Naive thymus-derived CD4-positive, alpha-beta T cell (primary cell): ENCODE results near the gene CHTF8. TPM values are rescaled to one million over a fixed set of nuclear protein-coding genes. Genes with fewer than 3 reads are reported as not detected.
A peak's percentile ranks its signal among the peaks of the same experiment; 100 is the strongest.

Source experiments
- ATAC-seq: fragments of 150-1000 bp; cut with Tn5 transposase; 2 replicates; pipeline ENCODE4 v1.10.0; 2021; ENCODE audit warnings: mild to moderate bottlenecking, moderate library complexity
- CTCF ChIA-PET: fragments of 350-600 bp; sonication (Branson Sonifier 250); formaldehyde crosslinking; loops from one replicate; lab custom pipeline; 2021; ENCODE audit warnings: antibody characterized with exemption; lab: Charles Lee
- POLR2A ChIA-PET: fragments of 350-600 bp; sonication (Branson Sonifier 250); formaldehyde crosslinking; loops from one replicate; lab custom pipeline; 2021; ENCODE audit warnings: antibody characterized with exemption, inconsistent platforms; lab: Charles Lee
- DNase-seq, 9 donors: peaks; one replicate each; pipeline versions ENCODE4 v3.0.0 to v3.0.0-alpha.2; 2020 to 2022; ENCODE audit warnings: mixed read lengths in 1 of 9
- H3K27ac ChIP-seq: one replicate; pipeline ENCODE4 v1.7.0; 2013; ENCODE audit warnings: mild to moderate bottlenecking, low read depth, low read length, moderate library complexity
- H3K27me3 ChIP-seq, 2 donors: one replicate each; pipeline ENCODE4 v1.7.0; 2013; ENCODE audit warnings: low read length in 2 of 2, mild to moderate bottlenecking in 2 of 2, moderate library complexity in 2 of 2; ENCODE audit not compliant: control insufficient read depth in 2 of 2, insufficient read depth in 2 of 2
- H3K36me3 ChIP-seq, 3 experiments: 1 replicate in 2 of 3; 2 replicates in 1 of 3; pipeline ENCODE4 v1.7.0; 2013; ENCODE audit warnings: low read length in 3 of 3, mild to moderate bottlenecking in 3 of 3, moderate library complexity in 1 of 3; ENCODE audit not compliant: insufficient read depth in 3 of 3, control insufficient read depth in 2 of 3
- H3K4me1 ChIP-seq, 2 donors: one replicate each; pipeline ENCODE4 v1.7.0; 2013; ENCODE audit warnings: low read length in 2 of 2, mild to moderate bottlenecking in 2 of 2, moderate library complexity in 1 of 2; ENCODE audit not compliant: control insufficient read depth in 2 of 2, insufficient read depth in 2 of 2
- H3K4me3 ChIP-seq: 2 replicates; pipeline ENCODE4 v1.7.0; 2013; ENCODE audit warnings: mild to moderate bottlenecking, low read length
- H3K9me3 ChIP-seq, 3 experiments: 1 replicate in 2 of 3; 2 replicates in 1 of 3; pipeline ENCODE4 v1.7.0; 2013; ENCODE audit warnings: low read length in 3 of 3; ENCODE audit not compliant: control insufficient read depth in 2 of 3
- H3K27ac Mint-ChIP-seq, 9 donors: one replicate each; pipeline ENCODE4 v1.8.0; 2020 to 2022; ENCODE audit warnings: mixed read lengths in 9 of 9, mild to moderate bottlenecking in 8 of 9, moderate library complexity in 5 of 9, inconsistent platforms in 2 of 9
- H3K27me3 Mint-ChIP-seq, 5 donors: one replicate each; pipeline ENCODE4 v1.8.0; 2021 to 2022; ENCODE audit warnings: mixed read lengths in 5 of 5, mild to moderate bottlenecking in 1 of 5
- H3K36me3 Mint-ChIP-seq, 5 donors: one replicate each; pipeline ENCODE4 v1.8.0; 2020 to 2022; ENCODE audit warnings: mixed read lengths in 5 of 5, mild to moderate bottlenecking in 3 of 5, inconsistent platforms in 1 of 5
- H3K4me1 Mint-ChIP-seq, 7 donors: one replicate each; pipeline ENCODE4 v1.8.0; 2020 to 2022; ENCODE audit warnings: mixed read lengths in 7 of 7, mild to moderate bottlenecking in 3 of 7, inconsistent platforms in 1 of 7
- H3K4me3 Mint-ChIP-seq, 10 donors: one replicate each; pipeline ENCODE4 v1.8.0; 2020 to 2022; ENCODE audit warnings: mild to moderate bottlenecking in 10 of 10, mixed read lengths in 10 of 10, moderate library complexity in 6 of 10, inconsistent platforms in 2 of 10
- H3K9me3 Mint-ChIP-seq, 11 donors: one replicate each; pipeline ENCODE4 v1.8.0; 2020 to 2022; ENCODE audit warnings: mixed read lengths in 11 of 11, mild to moderate bottlenecking in 4 of 11, inconsistent platforms in 1 of 11, moderate library complexity in 1 of 11
- intact Hi-C, 2 donors: fragments of 100-400 bp; cut with micrococcal nuclease; formaldehyde crosslinking; loops; one replicate each; pipeline ENCODE4 v1.15.1; 2023
- polyA plus RNA-seq, 2 donors: library from polyadenylated mRNA; unstranded; fragments of 300-500 nt; fragmentation: Illumina TruSeq; gene quantifications; one replicate each; pipeline ENCODE4 v1.2.3, GENCODE V29; 2021
- total RNA-seq, 6 experiments: library from RNA in 5 of 6; stranded (reverse) in 5 of 6; gene quantifications; 1 replicate in 5 of 6; 2 replicates in 1 of 6; pipeline ENCODE4 v1.2.3 and lab custom pipeline; 2021 to 2026

Gene CHTF8
- total and polyA plus RNA-seq, 7 experiments from 2014 or later, result 53.3 to 210 (median 141) TPM

- DNase-seq (no peak), ATAC-seq (no peak)
- Histone ChIP-seq H3K27me3 (peaks cover 0 to 22% of the 10 kb centered on the region in 2 donors), H3K4me3 (no peak overlapping the region), H3K9me3 (no peaks in the 10 kb centered on the region), H3K4me1 (peaks cover 10 to 32% of the 10 kb centered on the region in 2 donors), H3K36me3 (peaks cover 0 to 23% (median 0%) of the 10 kb centered on the region in 3 experiments), H3K27ac (no peak overlapping the region)
- ChIA-PET POLR2A (no interaction called here), CTCF (no interaction called here)
- Mint-ChIP-seq H3K9me3 (no peaks in the 10 kb centered on the region), H3K27ac (no peak overlapping the region), H3K4me1 (peaks cover 12 to 31% (median 22%) of the 10 kb centered on the region in 7 donors), H3K4me3 (peak overlapping the region in 1 of 10 donors; percentile 2), H3K27me3 (peaks cover 26 to 37% (median 30%) of the 10 kb centered on the region in 5 donors), H3K36me3 (peaks cover 6 to 28% (median 23%) of the 10 kb centered on the region in 5 donors)
- intact Hi-C loops, result loop anchor here (5.0 kb wide), 1 partner anchor 582 kb away; no protein-coding TSS in a partner anchor
These were observed 22.7 kb downstream of the CHTF8 start for GRCh38 chr16:69109486-69110270.

- CTCF ChIA-PET, result no interaction called here
- ATAC-seq, result no peak
- intact Hi-C loops, result loop anchor here (5.0 kb wide), 1 partner anchor 582 kb away; no protein-coding TSS in a partner anchor
- POLR2A ChIA-PET, result no interaction called here
- Histone ChIP-seq H3K4me3 (no peak overlapping the region), H3K9me3 (no peaks in the 10 kb centered on the region), H3K36me3 (peaks cover 0 to 15% (median 0%) of the 10 kb centered on the region in 3 experiments), H3K4me1 (peaks cover 10 to 32% of the 10 kb centered on the region in 2 donors), H3K27me3 (peaks cover 0 to 22% of the 10 kb centered on the region in 2 donors), H3K27ac (no peak overlapping the region)
- Mint-ChIP-seq H3K4me3 (peak overlapping the region in 3 of 10 donors; percentile 16 to 45 (median 20)), H3K9me3 (no peaks in the 10 kb centered on the region), H3K4me1 (peaks cover 12 to 32% (median 22%) of the 10 kb centered on the region in 7 donors), H3K27ac (no peak overlapping the region), H3K27me3 (peaks cover 30 to 40% (median 33%) of the 10 kb centered on the region in 5 donors), H3K36me3 (peaks cover 5 to 23% (median 21%) of the 10 kb centered on the region in 5 donors)
- no peak for DNase-seq
These were observed 23.5 kb downstream of the CHTF8 start for GRCh38 chr16:69108905-69109252.

- DNase-seq (no peak), ATAC-seq (no peak)
- intact Hi-C loops, result loop anchor here (5.0 kb wide), 1 partner anchor 581 kb away; no protein-coding TSS in a partner anchor
- peak overlapping the region in 8 of 10 donors; percentile 19 to 89 (median 50) for H3K4me3 Mint-ChIP-seq
- peak overlapping the region in 1 of 9 donors; percentile 20 for H3K27ac Mint-ChIP-seq
- H3K4me1 Mint-ChIP-seq, result peaks cover 12 to 31% (median 22%) of the 10 kb centered on the region in 7 donors
- no peak overlapping the region for H3K27ac ChIP-seq
- peaks cover 0 to 13% (median 0%) of the 10 kb centered on the region in 3 experiments for H3K36me3 ChIP-seq
- H3K4me3 ChIP-seq, result no peak overlapping the region
- H3K4me1 ChIP-seq, result peaks cover 10 to 32% of the 10 kb centered on the region in 2 donors
- POLR2A ChIA-PET, result no interaction called here
- CTCF ChIA-PET, result no interaction called here
- peaks cover 0 to 22% of the 10 kb centered on the region in 2 donors for H3K27me3 ChIP-seq
- H3K9me3 ChIP-seq, result no peaks in the 10 kb centered on the region
- H3K9me3 Mint-ChIP-seq, result no peaks in the 10 kb centered on the region
- H3K36me3 Mint-ChIP-seq, result peaks cover 5 to 21% (median 19%) of the 10 kb centered on the region in 5 donors
- H3K27me3 Mint-ChIP-seq, result peaks cover 30 to 40% (median 35%) of the 10 kb centered on the region in 5 donors
These were observed 24.1 kb downstream of the CHTF8 start for GRCh38 chr16:69108064-69108904.

DNA sequence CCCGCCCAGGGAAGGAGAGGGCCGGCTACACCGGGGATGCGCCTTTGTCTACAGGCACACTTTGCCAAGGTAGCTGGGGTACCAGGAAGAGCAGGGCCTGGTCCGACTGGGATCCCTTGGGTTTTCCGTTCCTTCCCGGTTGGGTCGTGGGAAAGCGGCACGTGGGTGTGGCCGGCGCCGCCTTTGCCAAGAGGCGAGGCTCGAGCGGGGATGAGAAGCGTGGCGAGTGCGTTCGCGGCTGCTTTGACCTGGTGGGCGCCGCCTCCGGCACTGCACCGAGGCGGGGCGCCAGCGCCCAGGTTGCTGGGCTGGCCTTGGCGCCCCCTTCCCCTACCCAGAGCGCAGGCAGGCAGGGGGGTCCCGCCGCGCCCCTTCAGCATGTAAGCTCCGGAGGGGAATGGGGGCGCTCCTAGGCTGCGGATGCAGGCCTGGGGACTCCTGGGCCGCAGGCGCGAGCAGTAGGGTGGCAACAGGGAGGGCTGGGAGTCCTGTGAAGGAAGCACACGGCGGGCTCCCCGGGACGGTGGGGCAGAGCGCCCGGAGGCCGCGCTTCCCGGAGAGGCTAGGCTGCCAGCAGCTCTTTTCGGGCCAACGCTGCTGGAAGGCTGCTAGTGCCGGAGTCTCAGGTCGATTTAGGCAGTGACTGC, 24.9 kb downstream of the CHTF8 start:
- intact Hi-C loops, result loop anchor here (5.0 kb wide), 1 partner anchor 580 kb away; no protein-coding TSS in a partner anchor

DNA sequence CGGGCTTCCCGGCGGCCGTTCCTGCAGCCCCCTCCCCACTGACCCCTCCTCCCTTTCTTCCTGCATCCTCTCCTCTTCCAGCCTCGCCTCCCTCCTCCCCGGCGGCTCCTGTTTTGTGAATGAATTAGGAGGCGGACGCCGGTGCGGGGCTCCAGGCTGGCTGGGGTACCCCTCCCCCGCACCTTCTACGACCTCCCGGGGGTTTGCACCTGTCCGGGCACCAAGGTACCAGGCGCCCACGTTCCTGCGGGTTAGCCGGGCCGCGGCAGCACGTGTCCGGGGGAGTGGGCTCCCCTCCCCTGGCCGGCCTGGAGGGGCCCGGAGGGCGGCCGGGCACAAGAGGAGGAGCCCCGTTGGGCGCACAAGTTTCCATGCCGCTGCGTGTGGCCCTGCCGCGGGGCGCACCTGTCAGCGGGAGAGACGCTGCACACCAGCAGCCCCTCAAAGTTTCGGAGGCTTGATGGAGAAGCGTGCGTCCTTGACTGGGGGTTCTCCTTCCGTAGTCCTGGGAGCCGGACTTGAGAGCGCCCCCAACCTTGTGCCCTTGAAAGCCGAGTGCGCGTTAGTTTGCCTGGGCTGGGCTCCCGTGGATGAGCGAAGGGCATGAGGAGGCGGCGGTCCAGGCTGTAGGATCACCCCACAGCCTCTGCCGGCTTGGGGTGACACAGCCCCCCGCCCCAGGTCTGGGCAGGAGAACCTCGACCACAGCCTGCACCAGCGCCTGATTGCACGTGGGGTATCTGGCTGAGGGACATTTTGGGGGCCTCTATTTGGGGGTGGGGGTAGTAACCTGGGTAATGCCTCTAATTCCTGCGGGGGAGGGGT, 25.7 kb downstream of the CHTF8 start:
- Histone ChIP-seq H3K4me1 (peaks cover 10 to 32% of the 10 kb centered on the region in 2 donors), H3K4me3 (no peak overlapping the region), H3K27ac (no peak overlapping the region), H3K9me3 (no peaks in the 10 kb centered on the region), H3K36me3 (peaks cover 0 to 13% (median 0%) of the 10 kb centered on the region in 3 experiments), H3K27me3 (peaks cover 0 to 22% of the 10 kb centered on the region in 2 donors)
- peaks cover 5 to 21% (median 19%) of the 10 kb centered on the region in 5 donors for H3K36me3 Mint-ChIP-seq
- peak overlapping the region in 2 of 9 donors; percentile 30 to 62 for H3K27ac Mint-ChIP-seq
- CTCF ChIA-PET, result no interaction called here
- peaks cover 12 to 26% (median 22%) of the 10 kb centered on the region in 7 donors for H3K4me1 Mint-ChIP-seq
- intact Hi-C loops, result loop anchor here (5.0 kb wide), 1 partner anchor 579 kb away; no protein-coding TSS in a partner anchor
- ATAC-seq (no peak), DNase-seq (no peak)
- no peaks in the 10 kb centered on the region for H3K9me3 Mint-ChIP-seq
- peaks cover 30 to 46% (median 42%) of the 10 kb centered on the region in 5 donors for H3K27me3 Mint-ChIP-seq
- peak overlapping the region; percentile 54 to 89 (median 66) for H3K4me3 Mint-ChIP-seq
- POLR2A ChIA-PET, result no interaction called here

More for the DNA sequence above, 24.9 kb downstream of the CHTF8 start:
- Histone ChIP-seq H3K4me1 (peaks cover 10 to 32% of the 10 kb centered on the region in 2 donors), H3K27me3 (peaks cover 0 to 22% of the 10 kb centered on the region in 2 donors), H3K27ac (no peak overlapping the region), H3K9me3 (no peaks in the 10 kb centered on the region), H3K36me3 (peaks cover 0 to 13% (median 0%) of the 10 kb centered on the region in 3 experiments), H3K4me3 (no peak overlapping the region)
- Mint-ChIP-seq H3K27ac (peak overlapping the region in 1 of 9 donors; percentile 62), H3K4me3 (peak overlapping the region; percentile 47 to 89 (median 66)), H3K36me3 (peaks cover 5 to 21% (median 19%) of the 10 kb centered on the region in 5 donors), H3K27me3 (peaks cover 30 to 44% (median 41%) of the 10 kb centered on the region in 5 donors), H3K4me1 (peaks cover 12 to 26% (median 22%) of the 10 kb centered on the region in 7 donors), H3K9me3 (no peaks in the 10 kb centered on the region)
- ATAC-seq (no peak), DNase-seq (no peak)
- ChIA-PET CTCF (no interaction called here), POLR2A (no interaction called here)
